ENCODE measurements around the gene DRD1. TPM values are rescaled to one million over a fixed set of nuclear protein-coding genes. Genes with fewer than 3 reads are reported as not detected.

Gene DRD1
- polyA plus RNA-seq, 1 of the 3 experiments (the other 2 are of a cell fraction): not detected

- TF ChIP-seq MXI1 (IDR thresholded peaks at IDR 0.05; ENCODE audit: low read depth, low read length): no peak
- no peak for TF ChIP-seq MAX (IDR thresholded peaks at IDR 0.05; ENCODE audit: low read depth)
- no peak for TF ChIP-seq SMC3 (IDR thresholded peaks at IDR 0.05; ENCODE audit: low read depth, low read length)
- TF ChIP-seq YY1 (IDR thresholded peaks at IDR 0.05; ENCODE audit: low read depth): no peak
- TF ChIP-seq IRF3 (IDR thresholded peaks at IDR 0.05; ENCODE audit: low read depth, low read length): no peak
- no peak for TF ChIP-seq GATA2 (CRISPR knock-in tag; IDR thresholded peaks at IDR 0.05)
- TF ChIP-seq PBX3 (IDR thresholded peaks at IDR 0.05): no peak
- no peak for TF ChIP-seq TAF1 (IDR thresholded peaks at IDR 0.05; ENCODE audit: borderline replicate concordance, low read depth, low read length)
- TF ChIP-seq ZBTB33 (IDR thresholded peaks at IDR 0.05; ENCODE audit: borderline replicate concordance, low read depth): no peak
- no peak for TF ChIP-seq CHD2 (IDR thresholded peaks at IDR 0.05; ENCODE audit: low read length, partially characterized antibody)
- TF ChIP-seq TCF12 (IDR thresholded peaks at IDR 0.05): no peak
- TF ChIP-seq EZH2phosphoT487 (IDR thresholded peaks at IDR 0.05; ENCODE audit: borderline replicate concordance, low read depth): no peak
- TF ChIP-seq MEF2A (IDR thresholded peaks at IDR 0.05; ENCODE audit: borderline replicate concordance, low read depth): no peak
- TF ChIP-seq FOXJ3 (CRISPR knock-in tag; IDR thresholded peaks at IDR 0.05): no peak
- no peak for TF ChIP-seq FOSL2 (IDR thresholded peaks at IDR 0.05; ENCODE audit: borderline replicate concordance, low read depth)
- no peak for TF ChIP-seq EP300 (IDR thresholded peaks at IDR 0.05; ENCODE audit: borderline replicate concordance in 1 of 2, low read depth in 1 of 2, low read length in 1 of 2)
- TF ChIP-seq NFIC (IDR thresholded peaks at IDR 0.05; ENCODE audit: borderline replicate concordance): no peak
- no peaks in the 10 kb centered on the region; a peak in 1 of 4 replicates for H3K4me1 ChIP-seq (ENCODE audit: control insufficient read depth in 1 of 2, insufficient read depth in 2 of 2, low read depth in 1 of 2, low read length in 1 of 2)
- H3K9ac ChIP-seq: no peak overlapping the region
- no peak overlapping the region for H3K27ac ChIP-seq (ENCODE audit: low read depth in 2 of 2, low read length in 1 of 2)
- H3K36me3 ChIP-seq (replicated peaks in 1 of 2; ENCODE audit: control insufficient read depth in 1 of 2, insufficient read depth in 2 of 2, low read length in 1 of 2): peaks cover 24 to 44% of the 10 kb centered on the region in 2 experiments
- ChIA-PET CTCF (no interaction called here), POLR2A (no interaction called here)
- H3K4me2 ChIP-seq: no peak overlapping the region
- no peaks in the 10 kb centered on the region for H3K9me3 ChIP-seq
- H3K27me3 ChIP-seq (ENCODE audit: insufficient read depth): no peaks in the 10 kb centered on the region
- peaks cover 94% of the 10 kb centered on the region for H3K79me2 ChIP-seq (ENCODE audit: insufficient read depth)
- H3K9me2 ChIP-seq: no peaks in the 10 kb centered on the region
- no peak for DNase-seq
- H4K20me1 ChIP-seq (ENCODE audit: insufficient read depth): peaks cover 54% of the 10 kb centered on the region
- WGBS (ENCODE audit: low lambda C conversion rate): 91% methylated on average over 11 of the region's 11 CpGs
- no peaks in the 10 kb centered on the region for H3F3A ChIP-seq (replicated peaks; ENCODE audit: insufficient read depth)
- H2AFZ ChIP-seq (ENCODE audit: low read depth): no peak overlapping the region
- H3K4me3 ChIP-seq (ENCODE audit: low read depth in 2 of 2, low read length in 1 of 2): no peak overlapping the region
These were observed 43.7 kb upstream of the DRD1 start for GRCh38 chr5:175487514-175488222.

All from SK-N-SH (cell line).